GM12878 (cell line): ENCODE results near the gene SYTL5. TPM values are rescaled to one million over a fixed set of nuclear protein-coding genes. Genes with fewer than 3 reads are reported as not detected.

Experiments
- ATAC-seq: fragments of 200-7000 bp; cut with Tn5 transposase; 3 replicates; pipeline ENCODE4 v1.9.1; 2020; ENCODE audit warnings: mild to moderate bottlenecking, moderate library complexity
- BruUV-seq: library from RNA; stranded (reverse); fragments of 400-500 nt; replicated peaks from 2 replicates; lab custom pipeline; 2021; lab: Mats Ljungman, UMichigan
- CTCF ChIA-PET: fragments of 300-600 bp; sonication (Branson Sonifier 250); formaldehyde crosslinking; extraction: SDS; loops from one replicate; lab custom pipeline; 2021; ENCODE audit warnings: inconsistent platforms; lab: Yijun Ruan, JAX
- POLR2A ChIA-PET: fragments of 350-600 bp; formaldehyde crosslinking; extraction: SDS; loops from one replicate; lab custom pipeline; 2021; ENCODE audit warnings: inconsistent platforms; lab: Charles Lee
- RAD21 ChIA-PET: fragments of 300-600 bp; sonication (Branson Sonifier 250); formaldehyde crosslinking; loops from one replicate; lab custom pipeline; 2023; ENCODE audit warnings: antibody characterized with exemption; ENCODE audit not compliant: unreplicated experiment; lab: Charles Lee
- SMC1A ChIA-PET: fragments of 300-600 bp; sonication (Branson Sonifier 250); formaldehyde crosslinking; loops from one replicate; lab custom pipeline; 2023; ENCODE audit not compliant: unreplicated experiment, uncharacterized antibody; lab: Charles Lee
- DNase-seq: peaks from one replicate; pipeline ENCODE4 v3.0.0-alpha.2; 2011; ENCODE audit warnings: low read depth, low spot score
- FAIRE-seq: peaks from 3 replicates; lab custom pipeline; 2011; peaks lifted over from hg19 to GRCh38; lab: Jason Lieb, UNC
- H2AFZ ChIP-seq: 2 replicates; pipeline ENCODE4 v1.6.0; 2011; ENCODE audit warnings: low read depth, low read length, control low read depth; ENCODE audit not compliant: control insufficient read depth
- H3K27ac ChIP-seq: 2 replicates; pipeline ENCODE4 v1.5.1; 2011; ENCODE audit warnings: control low read depth; ENCODE audit not compliant: control insufficient read depth, insufficient read depth
- H3K27me3 ChIP-seq, 2 experiments: replicated peaks in 1 of 2; 2 replicates each; pipeline versions ENCODE4 v1.6.0 to v1.6.1; 2011; ENCODE audit warnings: low read length in 1 of 2; ENCODE audit not compliant: control insufficient read depth in 2 of 2, insufficient read depth in 2 of 2
- H3K36me3 ChIP-seq, 2 experiments: 2 replicates each; pipeline ENCODE4 v1.5.1; 2011; ENCODE audit warnings: low read length in 1 of 2; ENCODE audit not compliant: control insufficient read depth in 2 of 2, insufficient read depth in 2 of 2
- H3K4me1 ChIP-seq: 2 replicates; pipeline ENCODE4 v1.6.1; 2011; ENCODE audit warnings: mild to moderate bottlenecking, low read length, moderate library complexity, mixed read lengths; ENCODE audit not compliant: control insufficient read depth, insufficient read depth
- H3K4me2 ChIP-seq: 2 replicates; pipeline ENCODE4 v1.6.0; 2011; ENCODE audit warnings: control low read depth; ENCODE audit not compliant: control insufficient read depth, insufficient read depth
- H3K4me3 ChIP-seq: fragments of 200-600 bp; sonication (generic); 2 replicates; pipeline ENCODE4 v1.5.1; 2016
- H3K79me2 ChIP-seq: 2 replicates; pipeline ENCODE4 v1.6.0; 2011; ENCODE audit warnings: low read length; ENCODE audit not compliant: control insufficient read depth, insufficient read depth
- H3K9ac ChIP-seq: 2 replicates; pipeline ENCODE4 v1.8.0; 2011; ENCODE audit warnings: low read length, control low read depth, mixed read lengths; ENCODE audit not compliant: control insufficient read depth, insufficient read depth
- H3K9me3 ChIP-seq: replicated peaks from 3 replicates; pipeline ENCODE4 v1.5.1; 2011; ENCODE audit warnings: mild to moderate bottlenecking, low read length; ENCODE audit not compliant: control insufficient read depth, insufficient read depth
- H4K20me1 ChIP-seq: 2 replicates; pipeline ENCODE4 v1.6.0; 2011; ENCODE audit not compliant: control insufficient read depth, insufficient read depth
- ATF7 ChIP-seq: fragments of 450-650 bp; IDR thresholded peaks from 2 replicates; pipeline ENCODE4 v1.6.1; 2016; ENCODE audit warnings: low read depth, mild to moderate bottlenecking
- DPF2 ChIP-seq: fragments of 450-650 bp; IDR thresholded peaks from 2 replicates; pipeline ENCODE4 v1.6.1; 2017; ENCODE audit warnings: mild to moderate bottlenecking
- E2F8 ChIP-seq: fragments of 450-650 bp; IDR thresholded peaks from 2 replicates; pipeline ENCODE4 v1.6.1; 2018; ENCODE audit warnings: mild to moderate bottlenecking, low read depth, moderate library complexity; ENCODE audit not compliant: partially characterized antibody
- EZH2 ChIP-seq: IDR thresholded peaks from 2 replicates; pipeline ENCODE4 v1.6.1; 2012; ENCODE audit warnings: low read depth, mild to moderate bottlenecking, control low read depth, inconsistent platforms, low read length, borderline replicate concordance; ENCODE audit not compliant: control insufficient read depth
- FOXM1 ChIP-seq: IDR thresholded peaks from 2 replicates; pipeline ENCODE4 v1.6.1; 2012; ENCODE audit warnings: low read depth, mild to moderate bottlenecking, inconsistent platforms, low read length, moderate library complexity
- JUNB ChIP-seq: IDR thresholded peaks from 2 replicates; pipeline ENCODE4 v1.6.1; 2016; ENCODE audit warnings: antibody characterized with exemption, mild to moderate bottlenecking
- KAT2A ChIP-seq: conservative IDR thresholded peaks from 2 replicates; pipeline ENCODE4 v1.6.1; 2011; ENCODE audit warnings: low read depth, low read length; ENCODE audit not compliant: control insufficient read depth
- KLF5 ChIP-seq: fragments of 450-650 bp; IDR thresholded peaks from 2 replicates; pipeline ENCODE4 v1.6.1; 2014; ENCODE audit warnings: mild to moderate bottlenecking; ENCODE audit not compliant: partially characterized antibody
- NFYB ChIP-seq: IDR thresholded peaks from 2 replicates; pipeline ENCODE4 v1.6.1; 2011; ENCODE audit warnings: low read depth, mild to moderate bottlenecking, low read length, improper control_type of control experiment, moderate library complexity; ENCODE audit not compliant: insufficient read depth
- RAD51 ChIP-seq: fragments of 450-650 bp; IDR thresholded peaks from 2 replicates; pipeline ENCODE4 v1.6.1; 2016; ENCODE audit warnings: moderate library complexity, mild to moderate bottlenecking, inconsistent platforms
- REST ChIP-seq: IDR thresholded peaks from 2 replicates; pipeline ENCODE4 v1.6.1; 2012; ENCODE audit warnings: mild to moderate bottlenecking, low read depth, low read length
- RFX5 ChIP-seq: IDR thresholded peaks from 2 replicates; pipeline ENCODE4 v1.6.1; 2011; ENCODE audit warnings: low read depth, low read length, improper control_type of control experiment
- TCF7 ChIP-seq: IDR thresholded peaks from 2 replicates; pipeline ENCODE4 v1.6.1; 2014; ENCODE audit warnings: antibody characterized with exemption, borderline replicate concordance
- ZNF274 ChIP-seq: IDR thresholded peaks from one replicate; pipeline ENCODE4 v1.8.0; 2011; ENCODE audit not compliant: insufficient read length, insufficient read depth
- ZNF622 ChIP-seq: fragments of 450-650 bp; IDR thresholded peaks from 2 replicates; pipeline ENCODE4 v1.6.1; 2017; ENCODE audit warnings: mild to moderate bottlenecking, inconsistent platforms
- WGBS: methylation state at CpG from one replicate; pipeline ENCODE4 v1.1.6; 2016; ENCODE audit warnings: low lambda C conversion rate; ENCODE audit not compliant: insufficient replicate concordance, insufficient coverage; ENCODE audit errors: missing lambda C conversion rate; 5-methylcytosine and 5-hydroxymethylcytosine counted together
- in situ Hi-C: fragments of 300-500 bp; cut with MboI; formaldehyde crosslinking; loops from 9 replicates; pipeline ENCODE4 v1.14.3; 2018; ENCODE audit warnings: mixed read lengths
- intact Hi-C: fragments of 100-400 bp; cut with micrococcal nuclease; formaldehyde crosslinking; loops from one replicate; pipeline ENCODE4 v1.14.2; 2022; ENCODE audit not compliant: unreplicated experiment
- polyA plus RNA-seq, 11 experiments: library from polyadenylated mRNA; depleted of rRNA in 4 of 11; unstranded in 6 of 11; stranded (reverse) in 5 of 11; fragments of >200 nt; fragmentation: Nextera tagmentation in 4 of 11; fragmentation: Illumina TruSeq in 1 of 11; extraction: Ambion mirVana in 4 of 11; extraction: Trizol in 1 of 11; gene quantifications; 1 replicate in 1 of 11; 2 replicates in 10 of 11; pipeline versions ENCODE4 v1.2.1 to v1.2.3, GENCODE V29; 2011 to 2016; ENCODE audit warnings: inconsistent platforms in 2 of 11, missing spikeins in 2 of 11, low read depth in 1 of 11
- total RNA-seq, 4 experiments: library from RNA; depleted of rRNA in 3 of 4; stranded (reverse); fragments of >200 nt in 3 of 4; fragmentation: Illumina TruSeq in 1 of 4; extraction: Trizol in 1 of 4; gene quantifications; 2 replicates each; pipeline versions ENCODE4 v1.2.1 to v1.2.3, GENCODE V29; 2013 to 2021
- TF ChIP-seq, protein P1 (sequence below): fragments of 450-650 bp; IDR thresholded peaks from 2 replicates; pipeline ENCODE4 v1.6.1; 2016; ENCODE audit warnings: mild to moderate bottlenecking
- TF ChIP-seq, protein P2 (sequence below): IDR thresholded peaks from 2 replicates; pipeline ENCODE4 v1.6.1; 2011; ENCODE audit warnings: mild to moderate bottlenecking, low read depth, low read length, moderate library complexity; ENCODE audit not compliant: insufficient replicate concordance

The SYTL5 gene
- total and polyA plus RNA-seq, 10 of the 15 experiments (the other 5 are each of a cell fraction or from before 2014, with no cell fraction given), result 0.01 to 0.20 (median 0.04) TPM; not detected in 3

- intact Hi-C loops (no loop called here), in situ Hi-C loops (no loop called here)
- no peaks in the 10 kb centered on the region for H3K9me3 ChIP-seq
- ChIA-PET POLR2A (no interaction called here), SMC1A (no interaction called here), RAD21 (no interaction called here), CTCF (interaction anchor here (0.7 kb wide), 1 partner anchor 164 kb away, joined by 4 read pairs; no protein-coding TSS in a partner anchor)
- no peak for DNase-seq
- 38% methylated on average over 1 of the region's 1 CpG for WGBS
- no peaks in the 10 kb centered on the region for H3K36me3 ChIP-seq
- no peak overlapping the region for H2AFZ ChIP-seq
- no peaks in the 10 kb centered on the region for H4K20me1 ChIP-seq
- H3K27ac ChIP-seq, result no peak overlapping the region
- no peak for FAIRE-seq
- no peak for ATAC-seq
- no peaks in the 10 kb centered on the region for H3K4me1 ChIP-seq
- no peaks in the 10 kb centered on the region for H3K79me2 ChIP-seq
- no peaks in the 10 kb centered on the region for H3K27me3 ChIP-seq
- no peak overlapping the region for H3K4me3 ChIP-seq
- no TSS peak for BruUV-seq
- TF ChIP-seq JUNB (no peak), DPF2 (no peak), FOXM1 (no peak), TCF7 (no peak), ZNF274 (no peak), EZH2 (no peak), RFX5 (no peak), ATF7 (no peak), NFYB (no peak), KLF5 (no peak), REST (no peak), E2F8 (no peak), KAT2A (no peak), ZNF622 (no peak), RAD51 (no peak)
- TF ChIP-seq, protein P1, sequence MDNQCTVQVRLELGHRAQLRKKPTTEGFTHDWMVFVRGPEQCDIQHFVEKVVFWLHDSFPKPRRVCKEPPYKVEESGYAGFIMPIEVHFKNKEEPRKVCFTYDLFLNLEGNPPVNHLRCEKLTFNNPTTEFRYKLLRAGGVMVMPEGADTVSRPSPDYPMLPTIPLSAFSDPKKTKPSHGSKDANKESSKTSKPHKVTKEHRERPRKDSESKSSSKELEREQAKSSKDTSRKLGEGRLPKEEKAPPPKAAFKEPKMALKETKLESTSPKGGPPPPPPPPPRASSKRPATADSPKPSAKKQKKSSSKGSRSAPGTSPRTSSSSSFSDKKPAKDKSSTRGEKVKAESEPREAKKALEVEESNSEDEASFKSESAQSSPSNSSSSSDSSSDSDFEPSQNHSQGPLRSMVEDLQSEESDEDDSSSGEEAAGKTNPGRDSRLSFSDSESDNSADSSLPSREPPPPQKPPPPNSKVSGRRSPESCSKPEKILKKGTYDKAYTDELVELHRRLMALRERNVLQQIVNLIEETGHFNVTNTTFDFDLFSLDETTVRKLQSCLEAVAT, result no peak
- TF ChIP-seq, protein P2, sequence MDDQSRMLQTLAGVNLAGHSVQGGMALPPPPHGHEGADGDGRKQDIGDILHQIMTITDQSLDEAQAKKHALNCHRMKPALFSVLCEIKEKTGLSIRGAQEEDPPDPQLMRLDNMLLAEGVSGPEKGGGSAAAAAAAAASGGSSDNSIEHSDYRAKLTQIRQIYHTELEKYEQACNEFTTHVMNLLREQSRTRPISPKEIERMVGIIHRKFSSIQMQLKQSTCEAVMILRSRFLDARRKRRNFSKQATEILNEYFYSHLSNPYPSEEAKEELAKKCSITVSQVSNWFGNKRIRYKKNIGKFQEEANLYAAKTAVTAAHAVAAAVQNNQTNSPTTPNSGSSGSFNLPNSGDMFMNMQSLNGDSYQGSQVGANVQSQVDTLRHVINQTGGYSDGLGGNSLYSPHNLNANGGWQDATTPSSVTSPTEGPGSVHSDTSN, result no peak
- no peak overlapping the region for H3K4me2 ChIP-seq
- H3K9ac ChIP-seq, result no peak overlapping the region
These were observed 45.2 kb upstream of the SYTL5 start for GRCh38 chrX:37961118-37961517.
